Fibroblast of skin of left quadriceps (primary cell): ENCODE data around the gene NAPEPLD.
"Not testable (repeated sequence)": the region's sequence is repeated elsewhere in the genome, so short reads cannot be mapped to it uniquely, and the experiment has no call there.

ENCODE experiments used
- DNase-seq, 2 experiments: peaks; one replicate each; pipeline ENCODE4 v3.0.0-alpha.2; 2013; ENCODE audit warnings: low read depth in 2 of 2

The NAPEPLD gene

DNA sequence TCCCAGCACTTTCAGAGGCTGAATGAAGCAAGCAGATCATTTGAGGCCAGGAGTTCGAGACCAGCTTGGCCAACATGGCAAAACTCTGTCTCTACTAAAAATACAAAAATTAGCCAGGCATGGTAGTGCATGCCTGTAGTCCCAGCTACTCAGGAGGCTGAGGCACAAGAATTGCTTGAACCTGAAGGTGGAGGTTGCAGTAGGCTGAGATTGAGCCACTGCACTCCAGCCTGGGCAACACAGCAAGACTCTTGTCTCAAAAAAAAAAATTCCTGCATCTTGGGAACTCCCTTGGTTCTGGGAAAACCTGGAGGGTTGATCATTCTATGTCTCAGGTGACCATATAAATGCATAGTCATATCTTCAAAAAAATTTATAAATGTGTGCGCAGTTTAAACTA, 4.1 kb downstream of the NAPEPLD start:
- not testable (repeated sequence) for DNase-seq

DNA sequence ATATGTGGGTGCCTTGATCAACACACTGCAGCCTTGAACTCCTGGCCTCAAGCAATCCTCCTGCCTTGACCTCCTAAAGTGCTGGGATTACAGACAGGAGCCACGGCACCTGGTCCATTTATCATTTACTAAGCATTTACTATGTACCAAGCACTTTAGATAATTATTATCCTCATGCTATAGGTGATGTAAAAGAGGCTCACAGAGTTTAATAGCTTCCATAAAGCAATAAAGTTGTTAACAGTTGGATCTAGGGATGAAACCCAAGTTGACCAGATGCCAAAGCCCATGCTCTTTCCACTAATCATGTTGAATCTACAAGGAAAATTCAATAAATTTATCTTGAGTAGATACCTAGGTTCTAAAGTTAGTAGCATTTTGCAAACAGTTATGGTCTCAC, 5.0 kb downstream of the NAPEPLD start:
- no peak for DNase-seq

- no peak for DNase-seq
These were observed 6.4 kb downstream of the NAPEPLD start for GRCh38 chr7:103142494-103142893.

GRCh38 chr7:103141753-103142404, 7.0 kb downstream of the NAPEPLD start:
- no peak for DNase-seq

- DNase-seq = no peak
These were observed 8.2 kb downstream of the NAPEPLD start for GRCh38 chr7:103140685-103141084.

GRCh38 chr7:103140061-103140460, 8.8 kb downstream of the NAPEPLD start:
- no peak for DNase-seq

DNA sequence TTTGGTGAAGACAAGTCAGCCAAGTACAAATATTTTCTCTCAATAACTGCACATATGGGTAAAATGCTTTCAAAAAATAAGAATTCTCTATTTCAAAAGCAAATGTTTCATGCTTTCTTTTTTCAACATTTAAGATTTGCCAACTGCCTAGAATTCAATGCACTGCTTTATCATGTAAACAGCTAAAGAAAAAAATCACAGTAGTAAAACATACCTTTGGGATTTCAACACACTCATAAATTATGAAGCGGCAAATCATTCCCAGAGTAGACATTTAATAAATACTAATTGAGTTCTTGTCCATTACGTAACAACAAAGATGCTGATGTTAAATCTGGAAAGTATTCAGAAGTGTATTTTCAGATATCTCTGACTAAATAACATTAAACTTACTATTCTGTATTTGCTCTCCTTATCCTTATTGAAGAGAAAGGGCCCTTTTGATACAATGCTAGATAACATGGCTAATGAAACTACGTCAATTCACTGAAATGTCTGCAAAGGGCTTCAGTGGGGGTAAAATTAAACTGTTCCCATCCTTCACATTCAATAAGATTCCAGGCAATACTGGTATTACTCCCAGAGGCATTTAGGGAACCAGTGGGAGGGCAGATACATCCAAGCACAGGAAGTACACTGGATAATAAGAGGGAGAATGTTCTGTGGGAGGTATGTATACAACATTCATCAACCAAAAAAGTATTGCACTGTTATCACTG, 13.9 kb downstream of the NAPEPLD start:
- peak; percentile 37 to 39 for DNase-seq

DNA sequence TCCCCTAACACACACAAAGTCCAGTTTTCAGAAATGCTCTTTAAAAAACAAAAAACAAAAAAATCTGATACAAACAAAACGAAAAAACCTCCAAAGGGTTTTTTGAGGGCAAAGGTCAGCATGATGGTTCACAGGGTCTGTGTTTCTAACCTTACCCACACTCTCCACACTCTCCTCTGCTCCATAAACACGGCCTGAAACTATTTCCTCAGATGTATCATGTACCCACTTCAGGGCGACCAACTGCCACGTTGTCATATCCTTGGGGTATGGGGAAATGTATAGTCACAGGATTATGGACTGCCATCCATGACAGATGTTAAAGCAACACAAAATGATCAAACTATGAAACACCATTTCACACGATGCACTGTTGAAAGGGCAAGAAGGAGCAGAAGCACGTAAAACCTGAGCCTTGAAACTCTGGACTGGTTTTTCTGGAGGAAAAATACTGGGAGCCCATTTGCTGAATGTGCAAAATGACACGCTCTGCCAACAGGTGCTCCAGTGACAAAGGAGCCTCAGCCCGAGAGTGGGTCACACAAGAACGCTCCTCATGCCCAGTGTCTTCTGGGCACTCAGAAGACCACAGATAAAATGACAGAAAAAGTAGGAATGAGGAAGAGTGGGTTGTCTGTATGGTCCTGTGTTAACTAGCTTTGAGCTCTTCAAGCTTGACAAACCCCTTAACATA, 15.8 kb downstream of the NAPEPLD start:
- DNase-seq = no peak

DNA sequence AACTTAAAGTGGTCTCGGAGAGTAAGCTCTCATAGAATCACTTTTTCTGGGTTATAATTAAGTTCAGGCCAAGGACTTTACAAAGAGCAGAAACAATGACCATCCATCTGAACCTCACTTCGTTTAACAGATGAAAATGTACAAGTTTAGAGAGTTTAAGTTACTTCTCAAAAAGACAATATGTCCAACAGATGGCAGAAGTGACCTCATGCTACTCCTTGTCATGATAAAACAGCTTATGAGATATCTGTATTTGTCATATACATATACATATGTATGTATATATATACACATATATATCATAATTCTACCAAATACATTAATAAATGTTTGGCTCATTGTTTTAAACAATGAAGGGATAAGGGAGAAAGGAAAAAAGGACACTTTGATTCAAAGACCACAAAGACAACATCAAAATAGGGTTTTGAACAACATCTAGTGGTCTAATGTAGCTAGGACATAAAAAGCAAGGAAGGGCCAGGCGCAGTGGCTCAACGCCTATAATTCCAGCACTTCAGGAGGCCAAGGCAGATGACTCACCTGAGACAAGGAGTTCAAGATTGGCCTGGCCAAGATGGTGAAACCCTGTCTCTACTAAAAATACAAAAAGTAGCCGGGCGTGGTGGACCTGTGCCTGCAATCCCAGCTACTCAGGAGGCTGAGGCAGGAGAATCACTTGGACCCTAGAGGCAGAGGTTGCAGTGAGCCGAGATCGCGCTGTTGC, 17.8 kb downstream of the NAPEPLD start:
- no peak for DNase-seq

GRCh38 chr7:103129702-103130549, 19.0 kb downstream of the NAPEPLD start:
- DNase-seq = no peak

- no peak for DNase-seq
These were observed 21.9 kb downstream of the NAPEPLD start for GRCh38 chr7:103127006-103127405.

GRCh38 chr7:103124429-103124979, 24.4 kb downstream of the NAPEPLD start:
- DNase-seq = no peak

- DNase-seq = no peak
These were observed 25.4 kb downstream of the NAPEPLD start for GRCh38 chr7:103123529-103123928.

GRCh38 chr7:103121641-103122040, 27.3 kb downstream of the NAPEPLD start:
- DNase-seq = no peak

DNA sequence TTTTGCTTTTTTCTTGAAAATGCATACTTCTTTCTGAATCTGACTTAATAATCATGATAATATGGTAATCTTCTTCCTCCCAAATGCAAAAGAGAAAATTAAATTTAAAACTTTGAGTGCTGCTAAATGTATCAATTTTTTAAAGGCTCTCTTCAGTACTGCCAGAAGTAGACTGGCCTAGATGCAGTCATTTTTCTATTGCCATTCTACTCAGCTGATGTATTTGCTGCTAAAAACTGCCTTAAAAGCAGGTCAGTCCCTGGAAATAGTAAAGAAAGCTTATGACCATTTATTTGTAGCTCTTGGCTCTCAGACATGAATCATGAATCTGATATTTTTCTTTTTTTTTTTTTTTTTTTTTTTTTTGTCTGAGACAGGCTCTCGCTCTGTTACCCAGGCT, 28.5 kb downstream of the NAPEPLD start:
- DNase-seq = no peak

DNA sequence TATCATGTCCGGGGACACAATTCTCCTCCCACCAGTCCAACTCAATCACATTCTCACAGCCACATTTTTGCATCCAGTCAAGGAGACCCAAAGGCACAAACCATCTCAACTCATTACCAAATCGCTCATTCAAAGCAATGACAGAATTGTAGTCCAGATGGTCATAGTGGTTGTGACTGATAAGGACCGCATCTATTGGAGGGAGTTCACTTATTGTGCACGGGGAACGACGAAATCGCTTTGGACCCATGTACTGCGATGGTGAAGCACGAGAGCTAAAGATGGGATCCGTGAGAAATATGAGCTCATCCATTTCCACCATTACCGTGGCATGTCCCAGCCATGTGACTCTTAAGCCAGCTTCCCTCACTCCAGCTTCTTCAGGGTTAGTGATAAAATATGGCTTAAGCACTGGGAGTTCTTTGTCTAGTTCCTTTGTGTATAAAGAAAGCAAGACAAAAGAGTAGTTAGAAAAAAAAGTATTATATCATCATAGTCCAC, 29.1 kb downstream of the NAPEPLD start:
- no peak for DNase-seq

GRCh38 chr7:103117465-103117864, 31.4 kb downstream of the NAPEPLD start:
- no peak for DNase-seq

DNA sequence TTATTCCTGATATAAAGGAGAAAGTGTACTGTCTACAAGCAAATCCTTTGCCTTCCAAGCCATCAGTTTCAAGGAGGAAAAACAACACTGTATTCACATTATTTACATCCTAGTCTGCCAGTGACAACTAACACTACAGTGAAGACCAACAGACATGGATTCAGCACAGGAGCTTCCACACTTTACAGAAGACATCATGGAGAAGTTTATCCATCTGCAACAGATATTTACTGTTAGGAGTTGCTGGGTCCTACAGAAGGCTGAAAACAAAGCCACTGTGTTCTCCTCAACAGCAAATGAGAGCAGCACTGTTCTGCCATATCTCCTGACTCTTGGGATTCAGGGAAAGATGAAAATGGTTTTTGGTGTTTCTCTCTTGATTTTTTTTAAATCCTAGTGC, 31.9 kb downstream of the NAPEPLD start:
- no peak for DNase-seq

DNA sequence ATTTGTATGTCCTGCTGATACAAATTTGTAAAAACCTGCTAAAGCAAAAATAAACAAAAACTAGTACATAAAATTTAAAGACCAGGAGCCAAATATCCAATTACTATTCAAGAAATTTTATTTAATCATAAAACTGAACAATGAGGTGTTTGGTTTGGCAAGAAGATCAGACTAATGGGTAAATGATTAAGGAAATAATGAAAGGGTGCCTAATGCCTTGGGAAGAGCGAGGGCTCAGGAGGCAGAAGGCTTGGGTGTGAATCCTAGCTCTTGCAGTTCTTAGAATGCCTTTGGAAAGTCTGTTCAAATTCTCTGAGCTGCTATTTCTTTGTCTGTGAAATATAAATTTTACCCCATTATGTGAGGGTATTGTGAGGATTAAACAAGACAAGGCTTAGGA, 32.4 kb downstream of the NAPEPLD start:
- no peak for DNase-seq

DNA sequence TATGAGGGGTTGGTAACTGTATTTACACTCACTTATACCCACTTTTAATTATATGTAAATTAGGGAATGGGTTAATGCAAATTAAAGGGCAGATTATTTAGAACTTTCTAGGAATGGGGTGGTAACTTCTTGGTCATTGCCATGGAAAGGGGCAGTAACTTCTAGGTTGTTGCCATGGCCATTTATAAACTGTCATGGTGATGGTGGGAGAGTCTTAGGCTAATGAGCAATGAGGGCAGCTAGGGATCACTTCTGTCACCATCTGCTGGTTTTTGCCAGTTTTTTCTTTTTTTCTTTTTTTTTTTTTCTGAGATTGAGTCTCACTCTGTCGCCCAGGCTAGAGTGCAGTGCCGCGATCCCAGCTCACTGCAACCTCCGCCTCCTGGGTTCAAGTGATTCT, 33.1 kb downstream of the NAPEPLD start:
- no peak for DNase-seq

DNA sequence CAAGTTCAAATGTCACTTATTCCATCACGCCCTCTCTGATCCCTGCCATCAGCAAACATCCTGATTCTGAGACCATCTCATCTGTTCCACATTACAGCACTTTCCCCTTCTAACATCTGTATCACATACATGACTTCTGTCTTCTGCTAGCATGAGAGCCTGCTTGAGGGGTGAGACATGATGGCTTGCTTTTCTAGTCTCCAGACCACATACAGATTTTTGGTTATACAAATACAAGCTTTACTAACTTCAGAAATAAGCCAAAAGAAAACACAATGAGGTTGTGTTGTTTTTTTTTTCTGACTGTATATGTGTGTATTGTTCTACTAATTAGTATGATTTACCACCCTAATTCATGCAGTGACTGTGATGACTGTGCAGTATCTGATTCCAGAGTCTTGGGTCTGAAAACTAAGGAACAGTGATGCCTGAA, 34.3 kb downstream of the NAPEPLD start:
- no peak for DNase-seq
